ENCODE results near the gene AKTIP. TPM values are rescaled to one million over a fixed set of nuclear protein-coding genes. Genes with fewer than 3 reads are reported as not detected.
A peak's percentile ranks its signal among the peaks of the same experiment; 100 is the strongest.
"Not testable (repeated sequence)": the region's sequence is repeated elsewhere in the genome, so short reads cannot be mapped to it uniquely, and the experiment has no call there.

AKTIP gene
- total and polyA plus RNA-seq, 2 donors, result 14.6 to 24.6 TPM

DNA sequence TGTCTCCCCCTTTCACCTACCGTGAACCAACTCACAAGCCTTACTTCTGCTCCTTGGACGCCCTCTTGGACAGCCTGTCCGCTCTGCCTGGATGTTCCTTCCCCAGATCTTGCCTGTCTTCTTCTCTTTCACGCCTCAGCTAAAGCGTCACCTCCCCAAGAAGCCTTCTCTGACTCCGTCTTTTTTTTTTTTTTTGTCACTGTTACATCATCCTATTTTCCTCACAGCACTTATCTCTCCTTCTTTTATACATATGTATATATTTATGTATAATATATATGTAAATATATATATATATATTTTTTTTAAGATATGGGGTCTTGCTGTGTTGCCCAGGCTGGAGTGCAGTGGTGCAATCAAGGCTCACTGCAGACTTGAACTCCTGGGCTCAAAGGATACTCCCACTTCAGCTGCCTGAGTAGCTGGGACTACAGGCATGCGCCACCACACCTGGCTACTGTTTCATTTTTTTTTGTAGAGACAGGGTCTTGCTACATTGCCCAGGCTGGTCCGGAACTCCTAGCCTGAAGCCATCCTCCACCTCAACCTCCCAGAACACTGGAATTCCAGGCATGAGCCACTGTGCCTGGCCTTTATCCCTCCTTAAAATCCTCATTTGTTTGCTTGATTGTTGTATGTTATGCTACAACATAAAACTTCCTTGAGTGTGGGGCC is 16.5 kb upstream of the AKTIP start:
- Histone ChIP-seq H3K4me3 (ENCODE audit: low read length in 2 of 2) (no peak overlapping the region), H3K4me1 (ENCODE audit: control insufficient read depth in 2 of 2, insufficient read depth in 2 of 2, low read length in 2 of 2) (peaks cover 16 to 33% of the 10 kb centered on the region in 2 donors), H3K9me3 (ENCODE audit: control insufficient read depth in 2 of 2, insufficient read depth in 1 of 2, low read length in 1 of 2) (peaks cover 0 to 3% of the 10 kb centered on the region in 2 donors), H3K27me3 (ENCODE audit: control insufficient read depth in 2 of 2, insufficient read depth in 1 of 2, low read length in 1 of 2) (peaks cover 22 to 66% of the 10 kb centered on the region in 2 donors), H3K27ac (ENCODE audit: low read depth in 1 of 2, low read length in 1 of 2) (no peak overlapping the region), H3K36me3 (ENCODE audit: control insufficient read depth in 2 of 2, insufficient read depth in 2 of 2, low read length in 1 of 2) (no peaks in the 10 kb centered on the region)
- WGBS, result 72% methylated on average over 8 of the region's 8 CpGs
- no peak for DNase-seq (ENCODE audit: low read depth in 6 of 9, low spot score in 9 of 9)

DNA sequence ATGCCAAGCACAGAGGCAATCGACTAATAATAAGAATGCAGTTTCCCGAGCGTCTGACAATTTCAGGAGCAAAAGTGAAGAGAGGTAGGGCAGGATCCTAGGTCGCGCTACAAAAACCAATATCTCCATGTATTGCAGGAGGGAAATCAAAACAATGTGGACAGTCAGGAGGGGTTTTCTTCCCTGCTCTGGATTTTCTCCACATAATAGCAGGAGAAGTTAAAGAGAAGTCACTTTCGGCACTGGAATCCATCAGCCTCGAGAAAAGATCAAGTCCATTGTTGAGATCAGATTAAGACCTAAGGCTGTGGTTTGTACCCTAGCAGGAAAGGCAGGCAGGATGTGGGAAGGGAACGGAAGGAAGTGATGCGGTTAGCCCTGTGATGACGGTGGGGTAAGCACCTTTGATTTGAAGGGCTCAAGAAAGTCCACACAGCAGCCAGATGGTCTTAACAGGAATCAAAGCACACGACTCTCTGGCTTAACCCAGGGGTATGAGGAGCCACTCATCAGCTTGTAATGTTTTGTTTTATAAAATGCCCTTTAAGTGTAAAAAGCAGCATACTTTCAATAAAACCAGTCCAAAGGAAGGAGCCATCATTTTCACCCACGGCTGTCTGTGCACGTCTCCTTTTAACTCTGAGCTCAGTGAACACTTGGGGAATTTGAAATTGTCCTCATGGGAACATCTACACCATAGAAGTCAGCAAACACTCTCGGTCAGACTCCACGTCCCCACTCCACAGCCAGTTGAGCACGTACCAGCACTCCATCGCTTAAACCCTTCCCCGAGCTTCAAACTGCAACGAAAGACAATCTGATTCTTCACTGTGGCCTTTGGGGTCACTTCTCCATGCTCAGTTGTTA is 15.8 kb upstream of the AKTIP start:
- 20% methylated on average over 19 of the region's 19 CpGs for WGBS
- Histone ChIP-seq H3K27ac (ENCODE audit: low read depth in 1 of 2, low read length in 1 of 2) (peak overlapping the region; percentile 36 to 38), H3K4me3 (ENCODE audit: low read length in 2 of 2) (peak overlapping the region in 1 of 2 donors; percentile 34), H3K4me1 (ENCODE audit: control insufficient read depth in 2 of 2, insufficient read depth in 2 of 2, low read length in 2 of 2) (peaks cover 16 to 33% of the 10 kb centered on the region in 2 donors), H3K27me3 (ENCODE audit: control insufficient read depth in 2 of 2, insufficient read depth in 1 of 2, low read length in 1 of 2) (peaks cover 22 to 58% of the 10 kb centered on the region in 2 donors), H3K9me3 (ENCODE audit: control insufficient read depth in 2 of 2, insufficient read depth in 1 of 2, low read length in 1 of 2) (peaks cover 0 to 3% of the 10 kb centered on the region in 2 donors), H3K36me3 (ENCODE audit: control insufficient read depth in 2 of 2, insufficient read depth in 2 of 2, low read length in 1 of 2) (no peaks in the 10 kb centered on the region)
- DNase-seq (ENCODE audit: low read depth in 6 of 9, low spot score in 9 of 9), result peak; percentile 58 to 91 (median 73)

DNA sequence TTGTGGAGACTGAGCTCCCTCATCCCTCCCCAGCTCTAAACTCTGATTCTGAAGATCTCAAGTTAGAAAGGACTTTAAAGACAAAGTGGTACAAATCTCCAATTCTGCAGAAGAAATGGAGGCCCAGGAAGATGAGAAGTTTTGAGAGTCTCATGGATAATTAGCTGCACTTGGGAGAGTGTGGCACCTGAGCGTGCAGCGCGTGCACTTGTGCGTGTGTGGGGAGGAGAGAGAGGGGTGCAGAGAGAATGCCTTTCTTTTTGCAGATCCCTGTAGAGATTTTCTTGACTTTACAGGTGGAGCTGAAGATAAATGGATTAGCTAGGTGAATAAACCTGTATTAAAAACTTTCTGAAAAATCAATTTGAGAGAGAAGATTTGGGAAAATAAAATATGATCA is 14.8 kb upstream of the AKTIP start:
- peaks cover 3 to 8% of the 10 kb centered on the region in 2 donors for H3K9me3 ChIP-seq (ENCODE audit: control insufficient read depth in 2 of 2, insufficient read depth in 1 of 2, low read length in 1 of 2)
- H3K4me1 ChIP-seq (ENCODE audit: control insufficient read depth in 2 of 2, insufficient read depth in 2 of 2, low read length in 2 of 2), result peaks cover 16 to 33% of the 10 kb centered on the region in 2 donors
- no peak overlapping the region for H3K4me3 ChIP-seq (ENCODE audit: low read length in 2 of 2)
- H3K36me3 ChIP-seq (ENCODE audit: control insufficient read depth in 2 of 2, insufficient read depth in 2 of 2, low read length in 1 of 2), result no peaks in the 10 kb centered on the region
- H3K27ac ChIP-seq (ENCODE audit: low read depth in 1 of 2, low read length in 1 of 2), result no peak overlapping the region
- DNase-seq (ENCODE audit: low read depth in 6 of 9, low spot score in 9 of 9), result no peak
- WGBS, result 63% methylated on average over 4 of the region's 4 CpGs
- peaks cover 20 to 51% of the 10 kb centered on the region in 2 donors for H3K27me3 ChIP-seq (ENCODE audit: control insufficient read depth in 2 of 2, insufficient read depth in 1 of 2, low read length in 1 of 2)

DNA sequence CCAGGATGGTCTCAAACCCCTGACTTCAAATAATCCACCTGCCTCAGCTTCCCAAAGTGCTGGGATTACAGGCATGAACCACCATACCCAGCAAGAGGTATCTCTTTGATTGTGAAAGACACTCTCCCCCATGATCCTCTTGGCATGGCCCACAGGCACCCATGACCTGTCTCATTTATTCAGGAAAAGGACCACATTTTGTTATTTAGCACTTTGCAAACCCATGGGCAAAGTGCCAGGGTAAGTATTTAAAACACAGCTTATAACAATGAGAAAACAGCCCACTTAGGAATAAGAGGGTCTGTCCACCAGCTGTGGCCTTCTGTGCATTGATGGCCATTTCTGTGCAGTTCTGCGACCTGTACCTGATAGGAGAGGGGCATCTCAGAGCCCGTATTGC is 12.8 kb upstream of the AKTIP start:
- no peak overlapping the region for H3K27ac ChIP-seq (ENCODE audit: low read depth in 1 of 2, low read length in 1 of 2)
- H3K4me1 ChIP-seq (ENCODE audit: control insufficient read depth in 2 of 2, insufficient read depth in 2 of 2, low read length in 2 of 2), result peaks cover 16 to 33% of the 10 kb centered on the region in 2 donors
- H3K27me3 ChIP-seq (ENCODE audit: control insufficient read depth in 2 of 2, insufficient read depth in 1 of 2, low read length in 1 of 2), result peaks cover 18 to 48% of the 10 kb centered on the region in 2 donors
- no peaks in the 10 kb centered on the region for H3K36me3 ChIP-seq (ENCODE audit: control insufficient read depth in 2 of 2, insufficient read depth in 2 of 2, low read length in 1 of 2)
- no peak overlapping the region for H3K4me3 ChIP-seq (ENCODE audit: low read length in 2 of 2)
- no peak for DNase-seq (ENCODE audit: low read depth in 6 of 9, low spot score in 9 of 9)
- peaks cover 3 to 10% of the 10 kb centered on the region in 2 donors for H3K9me3 ChIP-seq (ENCODE audit: control insufficient read depth in 2 of 2, insufficient read depth in 1 of 2, low read length in 1 of 2)
- 95% methylated on average over 2 of the region's 2 CpGs for WGBS

DNA sequence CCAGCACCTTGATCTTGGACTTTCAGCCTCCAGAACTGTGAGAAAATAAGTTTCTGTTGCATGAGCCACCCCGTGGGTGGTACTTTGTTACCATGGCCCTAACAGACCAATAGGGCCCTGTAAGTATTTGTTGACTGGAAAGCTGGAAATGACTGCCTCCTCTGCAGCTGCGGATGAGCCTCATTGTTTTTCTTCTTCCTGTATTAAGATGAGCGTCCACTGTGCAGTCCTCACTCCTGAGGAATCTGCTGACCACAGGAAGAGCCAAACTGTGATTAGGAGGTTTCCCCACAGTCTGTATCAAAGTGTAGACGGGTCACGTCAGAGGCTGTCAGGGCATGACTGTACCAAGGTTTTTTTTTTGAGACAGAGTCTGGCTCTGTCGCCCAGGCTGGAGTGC is 12.2 kb upstream of the AKTIP start:
- no peak for DNase-seq (ENCODE audit: low read depth in 6 of 9, low spot score in 9 of 9)

DNA sequence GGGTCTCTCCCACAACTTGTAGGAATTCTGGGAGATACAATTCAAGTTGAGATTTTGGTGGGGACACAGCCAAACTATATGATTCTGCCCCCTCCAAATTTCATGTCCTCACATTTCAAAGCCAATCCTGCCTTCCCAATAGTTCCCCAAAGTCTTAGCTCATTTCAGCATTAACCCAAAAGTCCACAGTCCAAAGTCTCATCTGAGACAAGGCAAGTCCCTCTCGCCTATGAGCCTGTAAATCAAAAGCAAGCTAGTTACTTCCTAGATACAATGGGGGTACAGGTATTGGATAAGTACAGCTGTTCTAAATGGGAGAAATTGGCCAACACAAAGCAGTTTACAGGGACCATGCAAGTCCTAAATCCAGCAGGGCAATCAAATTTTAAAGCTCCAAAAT is 9.8 kb upstream of the AKTIP start:
- 98% methylated on average over 1 of the region's 1 CpG for WGBS
- not testable (repeated sequence) for H3K36me3 ChIP-seq (ENCODE audit: control insufficient read depth in 2 of 2, insufficient read depth in 2 of 2, low read length in 1 of 2); H3K4me3 ChIP-seq (ENCODE audit: low read length in 2 of 2); H3K27ac ChIP-seq (ENCODE audit: low read depth in 1 of 2, low read length in 1 of 2); DNase-seq (ENCODE audit: low read depth in 6 of 9, low spot score in 9 of 9)
- Histone ChIP-seq H3K27me3 (ENCODE audit: control insufficient read depth in 2 of 2, insufficient read depth in 1 of 2, low read length in 1 of 2) (peaks cover 13 to 44% of the 10 kb centered on the region in 2 donors), H3K9me3 (ENCODE audit: control insufficient read depth in 2 of 2, insufficient read depth in 1 of 2, low read length in 1 of 2) (peaks cover 3 to 10% of the 10 kb centered on the region in 2 donors), H3K4me1 (ENCODE audit: control insufficient read depth in 2 of 2, insufficient read depth in 2 of 2, low read length in 2 of 2) (peaks cover 5 to 15% of the 10 kb centered on the region in 2 donors)

More for the DNA sequence above, 12.2 kb upstream of the AKTIP start:
- WGBS, result 96% methylated on average over 6 of the region's 6 CpGs
- H3K27ac ChIP-seq (ENCODE audit: low read depth in 1 of 2, low read length in 1 of 2), result no peak overlapping the region
- H3K27me3 ChIP-seq (ENCODE audit: control insufficient read depth in 2 of 2, insufficient read depth in 1 of 2, low read length in 1 of 2), result peaks cover 18 to 43% of the 10 kb centered on the region in 2 donors
- H3K36me3 ChIP-seq (ENCODE audit: control insufficient read depth in 2 of 2, insufficient read depth in 2 of 2, low read length in 1 of 2), result no peaks in the 10 kb centered on the region
- peaks cover 16 to 34% of the 10 kb centered on the region in 2 donors for H3K4me1 ChIP-seq (ENCODE audit: control insufficient read depth in 2 of 2, insufficient read depth in 2 of 2, low read length in 2 of 2)
- H3K9me3 ChIP-seq (ENCODE audit: control insufficient read depth in 2 of 2, insufficient read depth in 1 of 2, low read length in 1 of 2), result peaks cover 3 to 10% of the 10 kb centered on the region in 2 donors
- H3K4me3 ChIP-seq (ENCODE audit: low read length in 2 of 2), result no peak overlapping the region

DNA sequence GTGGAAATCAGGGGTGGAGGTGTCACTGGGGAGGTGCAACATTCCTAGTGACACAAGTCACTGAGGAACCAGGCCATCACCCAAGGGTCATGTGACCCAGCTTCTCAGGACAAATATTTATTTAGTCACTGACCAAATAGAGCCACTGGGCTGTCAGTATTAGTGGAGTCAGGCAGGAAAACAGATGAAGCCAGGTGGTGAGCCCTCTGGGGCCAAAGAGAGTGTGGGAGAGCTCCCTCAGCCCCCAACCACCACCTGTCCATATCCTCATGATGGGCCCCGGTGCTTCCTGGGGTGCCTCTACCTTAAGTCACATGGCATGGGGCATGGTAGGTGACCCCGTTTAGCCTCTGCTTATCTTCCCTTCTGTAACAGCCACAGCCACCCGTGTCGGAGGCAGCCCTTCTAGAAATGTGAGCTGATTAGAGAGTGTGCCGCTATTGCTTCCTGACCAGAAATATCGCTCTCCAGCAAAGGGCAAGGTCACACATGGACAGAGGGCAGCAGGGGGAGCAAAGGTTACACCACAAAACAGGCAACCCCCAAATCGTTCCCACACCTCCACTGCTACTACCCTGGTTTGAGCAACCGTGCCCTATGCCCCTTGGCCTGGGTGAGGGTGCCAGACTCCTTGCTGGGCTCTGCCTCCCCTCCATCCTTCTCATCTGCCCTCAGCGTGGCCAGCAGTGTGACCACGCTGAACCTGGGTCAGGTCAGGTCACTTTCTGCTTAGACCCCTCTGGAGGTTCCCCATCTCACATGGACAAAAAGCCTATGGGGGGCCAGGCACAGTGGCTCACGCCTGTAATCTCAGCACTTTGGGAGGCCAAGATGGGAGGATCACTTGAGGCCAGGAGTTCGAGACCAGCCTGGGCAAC is 8.6 kb upstream of the AKTIP start:
- H3K9me3 ChIP-seq (ENCODE audit: control insufficient read depth in 2 of 2, insufficient read depth in 1 of 2, low read length in 1 of 2), result peaks cover 3 to 10% of the 10 kb centered on the region in 2 donors
- H3K36me3 ChIP-seq (ENCODE audit: control insufficient read depth in 2 of 2, insufficient read depth in 2 of 2, low read length in 1 of 2), result no peaks in the 10 kb centered on the region
- no peak for DNase-seq (ENCODE audit: low read depth in 6 of 9, low spot score in 9 of 9)
- 88% methylated on average over 12 of the region's 12 CpGs for WGBS
- H3K4me3 ChIP-seq (ENCODE audit: low read length in 2 of 2), result no peak overlapping the region
- H3K4me1 ChIP-seq (ENCODE audit: control insufficient read depth in 2 of 2, insufficient read depth in 2 of 2, low read length in 2 of 2), result peaks cover 3 to 5% of the 10 kb centered on the region in 2 donors
- H3K27me3 ChIP-seq (ENCODE audit: control insufficient read depth in 2 of 2, insufficient read depth in 1 of 2, low read length in 1 of 2), result peaks cover 8 to 33% of the 10 kb centered on the region in 2 donors
- H3K27ac ChIP-seq (ENCODE audit: low read depth in 1 of 2, low read length in 1 of 2), result no peak overlapping the region

DNA sequence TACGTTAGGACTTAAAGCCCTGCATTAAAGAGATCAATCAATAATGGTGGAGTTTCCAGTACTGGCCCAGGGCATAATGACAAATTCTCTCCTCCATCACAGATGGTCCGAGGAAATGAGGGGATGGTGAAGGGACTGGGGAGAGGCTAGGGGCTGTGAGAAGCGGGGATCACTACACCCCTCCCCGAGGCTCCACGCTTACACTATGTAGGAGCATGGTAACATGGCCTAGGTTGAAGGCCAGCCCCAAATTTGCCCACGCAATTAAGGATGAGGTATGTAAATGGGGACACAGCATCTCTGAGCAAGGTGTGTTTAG is 8.0 kb upstream of the AKTIP start:
- 96% methylated on average over 6 of the region's 6 CpGs for WGBS
- no peak for DNase-seq (ENCODE audit: low read depth in 6 of 9, low spot score in 9 of 9)
- no peak overlapping the region for H3K27ac ChIP-seq (ENCODE audit: low read depth in 1 of 2, low read length in 1 of 2)

More for the DNA sequence above, 8.0 kb upstream of the AKTIP start:
- Histone ChIP-seq H3K27me3 (ENCODE audit: control insufficient read depth in 2 of 2, insufficient read depth in 1 of 2, low read length in 1 of 2) (peaks cover 6 to 31% of the 10 kb centered on the region in 2 donors), H3K9me3 (ENCODE audit: control insufficient read depth in 2 of 2, insufficient read depth in 1 of 2, low read length in 1 of 2) (peaks cover 3 to 10% of the 10 kb centered on the region in 2 donors), H3K4me1 (ENCODE audit: control insufficient read depth in 2 of 2, insufficient read depth in 2 of 2, low read length in 2 of 2) (peaks cover 2 to 5% of the 10 kb centered on the region in 2 donors), H3K4me3 (ENCODE audit: low read length in 2 of 2) (no peak overlapping the region), H3K36me3 (ENCODE audit: control insufficient read depth in 2 of 2, insufficient read depth in 2 of 2, low read length in 1 of 2) (no peaks in the 10 kb centered on the region)

All from thymus (tissue), 11 donors.